GM18511 (cell line): ENCODE measurements around the gene BAG5.
A peak's percentile ranks its signal among the peaks of the same experiment; 100 is the strongest.
"Not testable (repeated sequence)": the region's sequence is repeated elsewhere in the genome, so short reads cannot be mapped to it uniquely, and the experiment has no call there.

Experiments
- ATAC-seq: cut with Tn5 transposase; IDR thresholded peaks from one replicate; pipeline ENCODE4 v1.9.1; 2021; ENCODE audit warnings: mild to moderate bottlenecking, moderate library complexity; ENCODE audit not compliant: unreplicated experiment

Gene BAG5

GRCh38 chr14:103535081-103535890 lies 27.2 kb downstream of the BAG5 start:
- ATAC-seq, result no peak

DNA sequence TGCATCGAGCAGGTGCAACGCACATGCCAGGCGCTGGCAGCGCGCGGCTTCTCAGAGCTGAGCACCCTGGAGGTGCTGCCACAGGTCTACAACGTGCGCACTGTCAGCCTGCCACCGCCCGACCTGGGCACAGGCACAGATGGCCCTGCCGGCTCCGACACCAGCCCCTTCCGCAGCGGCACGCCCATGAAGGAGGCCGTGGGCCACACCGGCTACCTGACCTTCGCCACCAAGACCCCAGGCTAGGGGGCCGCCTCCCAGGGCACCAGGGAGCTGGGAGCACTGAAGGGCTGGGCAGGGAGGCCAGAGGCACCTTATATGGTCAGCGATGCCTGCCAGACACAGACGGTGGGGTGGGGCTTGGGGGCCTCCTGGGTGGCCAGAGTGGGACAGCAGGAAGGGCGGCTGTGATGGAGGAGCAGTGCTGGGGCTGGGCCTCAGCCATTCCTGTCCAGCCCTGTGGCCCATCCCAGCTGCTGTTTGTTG lies 27.8 kb downstream of the BAG5 start:
- no peak for ATAC-seq

DNA sequence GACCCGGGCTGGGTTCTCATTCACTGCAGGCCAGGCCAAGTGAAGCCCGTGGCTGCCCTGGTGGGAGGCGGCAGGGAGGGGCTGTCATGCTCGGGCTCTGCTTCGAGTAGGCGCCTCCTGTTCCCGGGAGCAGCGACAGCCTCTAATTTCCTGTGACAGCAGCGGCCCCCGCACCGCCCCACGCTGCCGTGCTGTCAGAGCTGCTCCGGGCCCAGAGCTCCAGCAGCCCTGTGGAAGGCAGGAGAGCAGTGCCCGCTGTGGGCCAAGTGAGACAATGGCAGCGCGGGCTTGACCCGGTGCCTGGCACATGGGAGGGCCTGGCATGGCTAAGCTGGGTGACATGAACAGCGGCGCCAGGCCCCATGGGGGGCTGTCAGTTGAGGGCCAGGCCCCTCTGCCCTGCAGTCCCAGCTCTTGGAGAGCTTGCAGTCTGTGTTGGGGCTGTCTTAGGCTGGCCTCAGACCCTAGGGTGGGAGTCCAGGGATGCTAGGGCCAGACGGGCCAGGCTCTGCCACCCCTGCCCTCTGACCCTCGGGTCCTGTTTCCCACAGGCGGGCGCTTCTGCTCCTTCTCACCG lies 28.4 kb downstream of the BAG5 start:
- no peak for ATAC-seq

GRCh38 chr14:103533137-103533998 lies 29.1 kb downstream of the BAG5 start:
- ATAC-seq, result no peak

GRCh38 chr14:103532216-103533136 lies 30.0 kb downstream of the BAG5 start:
- ATAC-seq, result no peak

DNA sequence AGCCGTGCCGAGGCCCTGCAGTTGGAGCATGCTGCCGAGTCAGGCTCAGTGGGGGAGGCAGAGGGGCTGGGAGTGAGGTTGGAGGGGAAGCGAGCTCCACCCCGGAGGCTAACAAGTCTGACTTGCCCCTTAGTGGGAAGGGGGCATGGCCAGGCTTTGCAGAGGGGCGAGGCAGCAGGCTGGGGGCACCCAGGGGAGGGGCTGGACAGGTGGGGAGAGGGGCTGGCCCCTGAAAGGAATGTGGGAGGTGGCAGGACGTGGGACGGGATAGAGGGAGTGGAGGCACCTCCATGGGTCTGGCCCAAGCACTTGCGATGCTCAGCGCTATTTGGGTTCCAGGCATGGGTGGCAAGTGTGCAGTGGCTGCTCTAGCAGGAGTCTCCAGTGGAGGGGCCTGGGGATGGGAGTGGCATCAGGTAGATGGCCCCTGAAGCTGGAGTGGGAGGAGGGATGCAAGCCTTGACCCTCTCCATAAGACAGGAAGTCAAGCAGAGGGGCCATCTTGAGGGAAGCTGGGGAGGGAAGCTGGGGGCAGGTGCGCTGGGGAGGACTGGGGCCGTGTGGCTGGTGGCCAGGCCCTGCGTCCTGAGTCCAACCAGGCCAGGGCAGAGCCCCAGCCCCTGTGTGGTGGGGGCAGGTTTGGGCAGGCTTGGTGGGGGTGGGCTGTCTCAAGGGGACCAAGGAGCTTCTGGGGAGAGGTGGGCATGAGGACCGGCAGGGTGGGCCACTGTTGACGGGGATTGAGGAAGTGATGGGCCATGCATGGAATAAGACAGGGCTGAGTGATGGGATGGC lies 30.8 kb downstream of the BAG5 start:
- ATAC-seq, result no peak

DNA sequence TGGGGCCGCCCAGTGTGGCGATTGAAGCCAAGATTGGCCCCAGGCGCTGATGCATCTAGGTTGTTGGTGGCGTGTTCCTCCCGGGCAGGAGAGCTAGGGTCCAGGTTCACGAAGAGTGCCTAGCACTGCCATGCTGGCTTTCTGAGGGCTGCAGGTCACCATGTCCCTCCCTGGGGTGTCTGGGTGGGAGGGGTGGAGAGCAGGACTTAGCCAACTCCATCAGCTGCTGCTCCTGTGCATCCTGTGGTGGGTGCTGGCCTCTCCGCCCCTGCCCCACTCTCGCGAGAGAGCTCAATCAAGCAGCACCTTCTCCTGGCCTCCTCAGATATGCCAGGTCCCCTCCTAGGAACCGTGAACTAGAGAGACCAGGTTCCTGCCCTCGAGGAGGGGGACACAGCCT lies 31.6 kb downstream of the BAG5 start:
- ATAC-seq, result no peak

DNA sequence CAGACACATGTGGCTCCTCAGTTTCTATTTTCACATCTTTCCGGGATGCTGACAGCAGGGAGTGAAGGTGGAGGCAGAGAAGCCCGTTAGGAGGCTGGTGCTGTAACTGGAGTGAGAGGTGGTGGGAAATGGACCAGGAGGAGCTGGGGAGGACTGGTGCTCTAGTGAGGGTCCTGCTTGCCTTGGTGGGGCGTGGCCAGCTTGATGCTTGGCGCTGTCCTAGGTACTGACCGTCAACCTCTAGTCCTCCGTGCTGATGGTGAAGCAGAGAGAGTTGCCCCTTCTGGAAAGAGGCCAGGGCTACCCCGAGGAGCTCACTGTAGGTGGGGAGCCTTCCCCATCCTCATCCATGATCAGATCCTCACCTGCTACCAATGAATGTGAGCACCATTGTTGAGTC lies 32.1 kb downstream of the BAG5 start:
- ATAC-seq, result no peak

- no peak for ATAC-seq
These were observed 32.8 kb downstream of the BAG5 start for GRCh38 chr14:103529383-103530365.

GRCh38 chr14:103528587-103529382 lies 33.7 kb downstream of the BAG5 start, which contains the start of gene TRMT61A:
TSS of gene TRMT61A (plus strand) at chr14:103529196. CDS start at chr14:103529979, 783 bp downstream.
- peak; percentile 38 for ATAC-seq

GRCh38 chr14:103528146-103528586 lies 34.3 kb downstream of the BAG5 start:
- no peak for ATAC-seq

DNA sequence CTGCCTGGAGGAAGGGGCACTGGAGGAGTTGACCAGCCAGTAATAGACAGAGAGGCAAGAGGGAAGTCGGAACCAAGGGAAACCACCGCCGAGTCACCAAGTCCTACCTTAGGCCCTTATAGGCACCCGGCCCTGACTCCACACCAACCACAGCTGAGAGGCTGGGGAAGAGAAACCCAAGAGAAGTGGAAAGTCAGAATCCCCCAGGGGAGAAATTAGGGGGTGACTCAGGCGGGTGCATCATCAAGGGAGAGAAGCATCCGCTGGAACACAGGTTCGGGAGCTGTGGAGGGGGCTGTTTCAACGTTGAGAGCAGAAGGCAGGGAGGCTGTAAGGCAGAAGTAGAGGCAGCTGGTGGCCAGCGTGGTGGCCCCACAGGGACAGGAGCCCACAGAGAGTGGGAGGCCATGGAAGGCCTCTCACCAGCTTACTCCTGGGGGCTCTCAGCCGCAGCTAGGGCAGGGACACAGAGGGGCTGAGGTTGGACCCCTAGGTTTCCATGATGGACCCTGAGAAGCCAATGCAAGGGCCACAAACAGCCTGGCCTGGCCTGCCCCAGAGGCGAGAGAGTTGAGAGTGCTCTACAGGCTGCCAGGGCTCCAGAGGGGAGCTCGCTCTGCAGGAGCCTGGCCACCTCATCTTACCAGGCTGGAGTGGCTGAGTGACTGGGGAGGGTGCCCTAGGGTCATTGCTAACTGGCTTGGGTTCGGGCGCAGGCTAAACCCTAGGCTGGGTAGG lies 34.9 kb downstream of the BAG5 start:
- ATAC-seq, result peak; percentile 83

GRCh38 chr14:103526914-103527248 lies 35.6 kb downstream of the BAG5 start:
- no peak for ATAC-seq

DNA sequence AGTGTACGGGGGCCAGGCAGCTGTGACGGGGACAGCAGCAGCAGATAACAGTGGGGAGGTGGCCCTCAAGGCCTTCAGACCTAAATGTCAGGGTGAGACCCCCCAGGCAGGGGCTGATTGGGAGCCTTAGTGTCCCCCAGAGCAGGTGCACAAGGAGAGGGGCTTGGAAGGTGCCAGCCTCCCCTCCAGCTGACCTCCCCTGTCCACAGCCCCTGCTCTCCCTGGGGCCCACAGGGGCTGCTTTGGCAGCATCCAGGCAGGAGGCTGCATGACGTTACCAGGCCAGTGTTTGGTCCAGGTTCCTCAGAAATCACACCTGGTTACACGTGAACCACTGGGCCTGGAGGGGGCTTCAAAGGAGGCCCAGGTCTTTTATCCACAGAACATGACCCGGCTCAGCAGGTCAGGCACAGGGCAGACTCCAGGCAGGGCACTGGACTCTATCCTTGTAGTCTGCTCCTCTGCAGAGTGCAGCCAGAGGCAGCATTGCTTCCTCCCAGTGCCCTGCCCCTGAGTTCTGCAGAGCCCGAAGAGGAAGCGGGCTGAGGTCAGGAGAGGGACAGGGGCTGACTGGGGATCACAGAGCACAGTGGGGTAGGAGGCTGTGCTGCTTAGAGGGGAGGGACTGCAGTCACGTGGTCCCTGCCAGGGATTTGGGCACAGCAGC lies 36.1 kb downstream of the BAG5 start:
- ATAC-seq, result no peak

GRCh38 chr14:103525430-103526246 lies 36.8 kb downstream of the BAG5 start:
- not testable (repeated sequence) for ATAC-seq
